Pulmonary artery endothelial cell (primary cell): ENCODE results near the gene FOXL2NB. TPM values are rescaled to one million over a fixed set of nuclear protein-coding genes. Genes with fewer than 3 reads are reported as not detected.

Experiments used
- DNase-seq: peaks from one replicate; pipeline ENCODE4 v3.0.0-alpha.2; 2011; ENCODE audit warnings: low read depth, low spot score
- total RNA-seq: library from RNA; depleted of rRNA; stranded (reverse); fragments of >200 nt; gene quantifications from 2 replicates; pipeline ENCODE4 v1.2.3, GENCODE V29; 2014

The FOXL2NB gene
- total RNA-seq, 1 donor from 2014 or later = not detected

GRCh38 chr3:138995706-138996105 is 48.7 kb downstream of the FOXL2NB start:
- DNase-seq = no peak

Other genes starting within 250 kb of the FOXL2NB start
- 16.1 and 16.5 TPM in 2 replicates for gene PIK3CB, start 112.3 kb upstream of the FOXL2NB start, total RNA-seq
- gene FOXL2, start 80 bp upstream of the FOXL2NB start, total RNA-seq = 0.07 TPM in 2 replicates
- not detected in 2 replicates for gene PRR23A, start 59.1 kb downstream of the FOXL2NB start, total RNA-seq
- not detected in 2 replicates for gene PRR23B, start 73.7 kb downstream of the FOXL2NB start, total RNA-seq
- not detected in 2 replicates for gene PRR23C, start 97.7 kb downstream of the FOXL2NB start, total RNA-seq